Measurements from ENCODE around the gene UBE2L6. TPM values are rescaled to one million over a fixed set of nuclear protein-coding genes. Genes with fewer than 3 reads are reported as not detected.

Gene UBE2L6
- polyA plus RNA-seq, 2 of the 4 experiments (the other 2 are of a cell fraction) = 14.8 to 18.2 TPM

DNA sequence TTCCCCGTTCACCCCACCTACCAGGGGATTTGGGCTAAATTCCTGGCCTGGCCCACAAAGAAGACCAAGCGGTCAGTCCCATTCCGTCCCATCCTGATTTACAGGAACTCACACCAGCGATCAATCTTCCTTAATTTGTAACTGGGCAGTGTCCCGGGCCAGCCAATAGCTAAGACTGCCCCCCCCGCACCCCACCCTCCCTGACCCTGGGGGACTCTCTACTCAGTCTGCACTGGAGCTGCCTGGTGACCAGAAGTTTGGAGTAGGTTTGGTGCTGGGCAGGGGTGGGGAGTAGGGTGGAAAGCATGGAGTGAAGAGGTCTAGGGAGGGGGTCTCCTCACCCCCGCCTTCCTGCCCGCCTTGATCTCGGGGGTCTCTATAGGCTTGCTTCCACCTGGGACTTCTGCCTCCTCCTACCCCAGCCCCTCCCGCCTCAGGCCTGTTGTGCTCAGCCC is 30.0 kb upstream of the UBE2L6 start, which contains the start of gene SERPING1:
TSS of gene SERPING1 (plus strand) at position 225 of the 455 bp plus-strand sequence. CDS start 586 bp downstream, outside the sequence.
- H3K4me1 ChIP-seq = peaks cover 7% of the 10 kb centered on the region; the same call in 1 of the 3 replicates
- 59% methylated on average over 9 of the region's 10 CpGs for WGBS (ENCODE audit: missing lambda C conversion rate)
- H3K27ac ChIP-seq = peak within 1 kb of the TSS; percentile 50 to 80
- peak within 1 kb of the TSS; percentile 38 for H3K4me3 ChIP-seq
- FAIRE-seq = no peak
- H3K4me2 ChIP-seq = peak within 1 kb of the TSS; percentile 79
- no peak for DNase-seq (ENCODE audit: low read depth in 1 of 2, low spot score in 1 of 2)
- H3K9me3 ChIP-seq = no peaks in the 10 kb centered on the region
- ChIA-PET POLR2A (interaction anchor here (0.6 kb wide), 1 partner anchor 30 kb away, joined by 4 read pairs; the partner anchor contains the start of gene UBE2L6), CTCF (interaction anchor here (1.2 kb wide), 1 partner anchor 13 kb away, joined by 3 read pairs; no protein-coding TSS in a partner anchor)
- peak in 1 of 2 experiments; percentile 13; a peak in 2 of 6 replicates for ATAC-seq
- TF ChIP-seq RAD21 (conservative IDR thresholded peaks at IDR 0.05 in 1 of 2, IDR thresholded peaks at IDR 0.05 in 1 of 2) (no peak), MYC (IDR thresholded peaks at IDR 0.05; ENCODE audit: borderline replicate concordance, low read length) (no peak), SREBF2 (IDR thresholded peaks at IDR 0.05) (no peak), ZNF302 (CRISPR knock-in tag; IDR thresholded peaks at IDR 0.05) (no peak), MAZ (IDR thresholded peaks at IDR 0.05; ENCODE audit: borderline replicate concordance, low read depth, low read length) (no peak), ZSCAN20 (CRISPR knock-in tag; IDR thresholded peaks at IDR 0.05) (no peak), HEYL (CRISPR knock-in tag; IDR thresholded peaks at IDR 0.05) (no peak), RNF2 (IDR thresholded peaks at IDR 0.05; ENCODE audit: borderline replicate concordance, low read depth) (no peak), TFCP2L1 (CRISPR knock-in tag; IDR thresholded peaks at IDR 0.05) (no peak)
- TF ChIP-seq, protein P1, sequence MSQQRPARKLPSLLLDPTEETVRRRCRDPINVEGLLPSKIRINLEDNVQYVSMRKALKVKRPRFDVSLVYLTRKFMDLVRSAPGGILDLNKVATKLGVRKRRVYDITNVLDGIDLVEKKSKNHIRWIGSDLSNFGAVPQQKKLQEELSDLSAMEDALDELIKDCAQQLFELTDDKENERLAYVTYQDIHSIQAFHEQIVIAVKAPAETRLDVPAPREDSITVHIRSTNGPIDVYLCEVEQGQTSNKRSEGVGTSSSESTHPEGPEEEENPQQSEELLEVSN (IDR thresholded peaks at IDR 0.05; ENCODE audit: borderline replicate concordance, low read depth) = no peak
- TF ChIP-seq, protein P2, sequence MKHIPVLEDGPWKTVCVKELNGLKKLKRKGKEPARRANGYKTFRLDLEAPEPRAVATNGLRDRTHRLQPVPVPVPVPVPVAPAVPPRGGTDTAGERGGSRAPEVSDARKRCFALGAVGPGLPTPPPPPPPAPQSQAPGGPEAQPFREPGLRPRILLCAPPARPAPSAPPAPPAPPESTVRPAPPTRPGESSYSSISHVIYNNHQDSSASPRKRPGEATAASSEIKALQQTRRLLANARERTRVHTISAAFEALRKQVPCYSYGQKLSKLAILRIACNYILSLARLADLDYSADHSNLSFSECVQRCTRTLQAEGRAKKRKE (CRISPR knock-in tag; IDR thresholded peaks at IDR 0.05; ENCODE audit: low read depth) = no peak
- TF ChIP-seq, protein P3, sequence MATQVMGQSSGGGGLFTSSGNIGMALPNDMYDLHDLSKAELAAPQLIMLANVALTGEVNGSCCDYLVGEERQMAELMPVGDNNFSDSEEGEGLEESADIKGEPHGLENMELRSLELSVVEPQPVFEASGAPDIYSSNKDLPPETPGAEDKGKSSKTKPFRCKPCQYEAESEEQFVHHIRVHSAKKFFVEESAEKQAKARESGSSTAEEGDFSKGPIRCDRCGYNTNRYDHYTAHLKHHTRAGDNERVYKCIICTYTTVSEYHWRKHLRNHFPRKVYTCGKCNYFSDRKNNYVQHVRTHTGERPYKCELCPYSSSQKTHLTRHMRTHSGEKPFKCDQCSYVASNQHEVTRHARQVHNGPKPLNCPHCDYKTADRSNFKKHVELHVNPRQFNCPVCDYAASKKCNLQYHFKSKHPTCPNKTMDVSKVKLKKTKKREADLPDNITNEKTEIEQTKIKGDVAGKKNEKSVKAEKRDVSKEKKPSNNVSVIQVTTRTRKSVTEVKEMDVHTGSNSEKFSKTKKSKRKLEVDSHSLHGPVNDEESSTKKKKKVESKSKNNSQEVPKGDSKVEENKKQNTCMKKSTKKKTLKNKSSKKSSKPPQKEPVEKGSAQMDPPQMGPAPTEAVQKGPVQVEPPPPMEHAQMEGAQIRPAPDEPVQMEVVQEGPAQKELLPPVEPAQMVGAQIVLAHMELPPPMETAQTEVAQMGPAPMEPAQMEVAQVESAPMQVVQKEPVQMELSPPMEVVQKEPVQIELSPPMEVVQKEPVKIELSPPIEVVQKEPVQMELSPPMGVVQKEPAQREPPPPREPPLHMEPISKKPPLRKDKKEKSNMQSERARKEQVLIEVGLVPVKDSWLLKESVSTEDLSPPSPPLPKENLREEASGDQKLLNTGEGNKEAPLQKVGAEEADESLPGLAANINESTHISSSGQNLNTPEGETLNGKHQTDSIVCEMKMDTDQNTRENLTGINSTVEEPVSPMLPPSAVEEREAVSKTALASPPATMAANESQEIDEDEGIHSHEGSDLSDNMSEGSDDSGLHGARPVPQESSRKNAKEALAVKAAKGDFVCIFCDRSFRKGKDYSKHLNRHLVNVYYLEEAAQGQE (IDR thresholded peaks at IDR 0.05) = no peak
- TF ChIP-seq, protein P4, sequence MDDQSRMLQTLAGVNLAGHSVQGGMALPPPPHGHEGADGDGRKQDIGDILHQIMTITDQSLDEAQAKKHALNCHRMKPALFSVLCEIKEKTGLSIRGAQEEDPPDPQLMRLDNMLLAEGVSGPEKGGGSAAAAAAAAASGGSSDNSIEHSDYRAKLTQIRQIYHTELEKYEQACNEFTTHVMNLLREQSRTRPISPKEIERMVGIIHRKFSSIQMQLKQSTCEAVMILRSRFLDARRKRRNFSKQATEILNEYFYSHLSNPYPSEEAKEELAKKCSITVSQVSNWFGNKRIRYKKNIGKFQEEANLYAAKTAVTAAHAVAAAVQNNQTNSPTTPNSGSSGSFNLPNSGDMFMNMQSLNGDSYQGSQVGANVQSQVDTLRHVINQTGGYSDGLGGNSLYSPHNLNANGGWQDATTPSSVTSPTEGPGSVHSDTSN (IDR thresholded peaks at IDR 0.05) = no peak

DNA sequence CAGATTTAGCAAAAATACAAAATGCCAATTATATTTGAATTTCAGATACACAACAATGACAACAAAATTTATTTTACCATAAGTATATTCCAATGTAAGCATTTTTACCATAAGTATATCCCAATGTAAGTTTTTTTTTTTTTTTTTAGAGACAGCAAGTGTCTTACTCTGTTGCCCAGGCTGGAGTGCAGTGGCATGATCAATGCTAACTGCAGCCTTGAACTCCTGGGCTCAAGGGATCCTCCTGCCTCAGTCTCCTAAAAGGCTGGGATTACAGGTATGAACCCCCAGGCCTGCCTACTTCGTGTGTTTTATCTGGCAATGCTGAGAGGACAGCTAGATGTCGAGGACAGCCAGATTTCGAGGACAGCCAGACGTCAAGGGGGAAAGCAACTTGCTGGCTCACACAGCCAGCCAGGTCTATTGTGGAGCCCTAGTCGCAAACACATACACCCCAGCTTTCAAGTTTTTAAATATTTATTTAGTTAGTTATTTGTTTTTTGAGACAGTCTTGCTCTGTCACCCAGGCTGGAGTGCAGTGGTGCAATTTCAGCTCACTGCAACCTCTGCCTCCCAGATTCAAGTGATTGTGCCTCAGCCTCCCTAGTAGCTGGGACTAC is 28.9 kb upstream of the UBE2L6 start:
- H3K4me1 ChIP-seq = peaks cover 7% of the 10 kb centered on the region; the same call in 1 of the 3 replicates
- H3K4me3 ChIP-seq = no peak overlapping the region
- 54% methylated on average over 5 of the region's 5 CpGs for WGBS (ENCODE audit: missing lambda C conversion rate)
- ATAC-seq (no peak), FAIRE-seq (no peak), DNase-seq (ENCODE audit: low read depth in 1 of 2, low spot score in 1 of 2) (no peak)
- H3K4me2 ChIP-seq = no peak overlapping the region
- POLR2A ChIA-PET = interaction anchor here (0.6 to 0.7 kb wide), 2 partner anchors 52 to 334 kb away, joined by 3 read pairs; no protein-coding TSS in a partner anchor
- no peak overlapping the region for H3K27ac ChIP-seq
- no peaks in the 10 kb centered on the region for H3K9me3 ChIP-seq
- CTCF ChIA-PET = interaction anchor here (0.6 to 1.2 kb wide), 6 partner anchors 18 to 705 kb away, joined by 3 to 4 read pairs (median 3); partner anchors contain the start of gene UBE2L6
- TF ChIP-seq, protein P1 (IDR thresholded peaks at IDR 0.05; ENCODE audit: borderline replicate concordance, low read depth) = no peak
- TF ChIP-seq TFCP2L1 (CRISPR knock-in tag; IDR thresholded peaks at IDR 0.05) (no peak), PHF8 (IDR thresholded peaks at IDR 0.05; ENCODE audit: borderline replicate concordance, low read depth) (no peak), CHD2 (IDR thresholded peaks at IDR 0.05; ENCODE audit: low read length, partially characterized antibody) (no peak), CBX8 (IDR thresholded peaks at IDR 0.05) (no peak), JUNB (IDR thresholded peaks at IDR 0.05) (no peak)
- TF ChIP-seq, protein P5, sequence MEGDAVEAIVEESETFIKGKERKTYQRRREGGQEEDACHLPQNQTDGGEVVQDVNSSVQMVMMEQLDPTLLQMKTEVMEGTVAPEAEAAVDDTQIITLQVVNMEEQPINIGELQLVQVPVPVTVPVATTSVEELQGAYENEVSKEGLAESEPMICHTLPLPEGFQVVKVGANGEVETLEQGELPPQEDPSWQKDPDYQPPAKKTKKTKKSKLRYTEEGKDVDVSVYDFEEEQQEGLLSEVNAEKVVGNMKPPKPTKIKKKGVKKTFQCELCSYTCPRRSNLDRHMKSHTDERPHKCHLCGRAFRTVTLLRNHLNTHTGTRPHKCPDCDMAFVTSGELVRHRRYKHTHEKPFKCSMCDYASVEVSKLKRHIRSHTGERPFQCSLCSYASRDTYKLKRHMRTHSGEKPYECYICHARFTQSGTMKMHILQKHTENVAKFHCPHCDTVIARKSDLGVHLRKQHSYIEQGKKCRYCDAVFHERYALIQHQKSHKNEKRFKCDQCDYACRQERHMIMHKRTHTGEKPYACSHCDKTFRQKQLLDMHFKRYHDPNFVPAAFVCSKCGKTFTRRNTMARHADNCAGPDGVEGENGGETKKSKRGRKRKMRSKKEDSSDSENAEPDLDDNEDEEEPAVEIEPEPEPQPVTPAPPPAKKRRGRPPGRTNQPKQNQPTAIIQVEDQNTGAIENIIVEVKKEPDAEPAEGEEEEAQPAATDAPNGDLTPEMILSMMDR (IDR thresholded peaks at IDR 0.05) = no peak
- TF ChIP-seq, protein P6, sequence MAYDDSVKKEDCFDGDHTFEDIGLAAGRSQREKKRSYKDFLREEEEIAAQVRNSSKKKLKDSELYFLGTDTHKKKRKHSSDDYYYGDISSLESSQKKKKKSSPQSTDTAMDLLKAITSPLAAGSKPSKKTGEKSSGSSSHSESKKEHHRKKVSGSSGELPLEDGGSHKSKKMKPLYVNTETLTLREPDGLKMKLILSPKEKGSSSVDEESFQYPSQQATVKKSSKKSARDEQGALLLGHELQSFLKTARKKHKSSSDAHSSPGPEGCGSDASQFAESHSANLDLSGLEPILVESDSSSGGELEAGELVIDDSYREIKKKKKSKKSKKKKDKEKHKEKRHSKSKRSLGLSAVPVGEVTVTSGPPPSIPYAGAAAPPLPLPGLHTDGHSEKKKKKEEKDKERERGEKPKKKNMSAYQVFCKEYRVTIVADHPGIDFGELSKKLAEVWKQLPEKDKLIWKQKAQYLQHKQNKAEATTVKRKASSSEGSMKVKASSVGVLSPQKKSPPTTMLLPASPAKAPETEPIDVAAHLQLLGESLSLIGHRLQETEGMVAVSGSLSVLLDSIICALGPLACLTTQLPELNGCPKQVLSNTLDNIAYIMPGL (CRISPR knock-in tag; IDR thresholded peaks at IDR 0.05; ENCODE audit: borderline replicate concordance) = no peak

All from A549 (cell line).